Glutamatergic neuron (in vitro differentiated cells): ENCODE data around the gene IP6K1. TPM values are rescaled to one million over a fixed set of nuclear protein-coding genes. Genes with fewer than 3 reads are reported as not detected.
A peak's percentile ranks its signal among the peaks of the same experiment; 100 is the strongest.

Experiments
- DNase-seq: peaks from one replicate; pipeline ENCODE4 v3.0.0; 2022
- H3K27ac Mint-ChIP-seq: one replicate; pipeline ENCODE4 v1.8.0; 2020; ENCODE audit warnings: mild to moderate bottlenecking, mixed read lengths, inconsistent platforms; ENCODE audit not compliant: unreplicated experiment
- H3K27me3 Mint-ChIP-seq: one replicate; pipeline ENCODE4 v1.8.0; 2020; ENCODE audit warnings: mild to moderate bottlenecking, moderate library complexity, mixed read lengths, inconsistent platforms; ENCODE audit not compliant: unreplicated experiment
- H3K36me3 Mint-ChIP-seq: one replicate; pipeline ENCODE4 v1.8.0; 2020; ENCODE audit warnings: mild to moderate bottlenecking, mixed read lengths, inconsistent platforms; ENCODE audit not compliant: unreplicated experiment
- H3K4me1 Mint-ChIP-seq: one replicate; pipeline ENCODE4 v1.8.0; 2020; ENCODE audit warnings: mild to moderate bottlenecking, low read depth, mixed read lengths, inconsistent platforms; ENCODE audit not compliant: unreplicated experiment
- H3K4me3 Mint-ChIP-seq: one replicate; pipeline ENCODE4 v1.8.0; 2020; ENCODE audit warnings: mild to moderate bottlenecking, mixed read lengths, inconsistent platforms; ENCODE audit not compliant: unreplicated experiment
- H3K9me3 Mint-ChIP-seq: one replicate; pipeline ENCODE4 v1.8.0; 2020; ENCODE audit warnings: mild to moderate bottlenecking, moderate library complexity, mixed read lengths, inconsistent platforms; ENCODE audit not compliant: unreplicated experiment
- CTCF ChIP-seq: fragments of 200-600 bp; sonication (generic); IDR thresholded peaks from one replicate; pipeline ENCODE4 v1.5.0; 2021; ENCODE audit not compliant: partially characterized antibody, unreplicated experiment
- total RNA-seq: library from RNA; stranded (reverse); fragmentation: NEBNext Ultra II Directional; extraction: Animal tissue kit (Norgen Biotek cat#: 25700); gene quantifications from one replicate; pipeline ENCODE4 v1.2.1, GENCODE V29; 2021; ENCODE audit not compliant: unreplicated experiment

Gene IP6K1
- total RNA-seq, 1 donor from 2014 or later, result 44.6 TPM

GRCh38 chr3:49712631-49713317, 73.6 kb downstream of the IP6K1 start:
- Mint-ChIP-seq H3K36me3 (no peaks in the 10 kb centered on the region), H3K4me1 (peaks cover 8% of the 10 kb centered on the region), H3K4me3 (no peak overlapping the region), H3K27ac (no peak overlapping the region), H3K27me3 (peaks cover 8% of the 10 kb centered on the region), H3K9me3 (peaks cover 4% of the 10 kb centered on the region)
- no peak for DNase-seq
- no peak for TF ChIP-seq CTCF

- DNase-seq, result no peak
- Mint-ChIP-seq H3K27ac (no peak overlapping the region), H3K4me1 (peaks cover 13% of the 10 kb centered on the region), H3K27me3 (peaks cover 13% of the 10 kb centered on the region), H3K4me3 (no peak overlapping the region), H3K9me3 (peaks cover 5% of the 10 kb centered on the region), H3K36me3 (no peaks in the 10 kb centered on the region)
- TF ChIP-seq CTCF, result no peak
These were observed 74.2 kb downstream of the IP6K1 start for GRCh38 chr3:49712166-49712565.

- Mint-ChIP-seq H3K27me3 (peaks cover 15% of the 10 kb centered on the region), H3K36me3 (no peaks in the 10 kb centered on the region), H3K27ac (peak overlapping the region; percentile 11), H3K4me1 (peaks cover 20% of the 10 kb centered on the region), H3K4me3 (no peak overlapping the region), H3K9me3 (peaks cover 6% of the 10 kb centered on the region)
- no peak for DNase-seq
- TF ChIP-seq CTCF, result no peak
These were observed 74.9 kb downstream of the IP6K1 start for GRCh38 chr3:49711489-49711888.

GRCh38 chr3:49709852-49710251, 76.5 kb downstream of the IP6K1 start:
- DNase-seq, result no peak
- Mint-ChIP-seq H3K9me3 (peaks cover 6% of the 10 kb centered on the region), H3K36me3 (no peaks in the 10 kb centered on the region), H3K27ac (peak overlapping the region; percentile 6), H3K4me1 (peaks cover 20% of the 10 kb centered on the region), H3K27me3 (peaks cover 15% of the 10 kb centered on the region), H3K4me3 (no peak overlapping the region)
- TF ChIP-seq CTCF, result no peak

GRCh38 chr3:49707113-49707480, 79.2 kb downstream of the IP6K1 start:
- Mint-ChIP-seq H3K9me3 (peaks cover 5% of the 10 kb centered on the region), H3K27me3 (peaks cover 18% of the 10 kb centered on the region), H3K4me3 (peak overlapping the region; percentile 41), H3K4me1 (peaks cover 18% of the 10 kb centered on the region), H3K36me3 (no peaks in the 10 kb centered on the region), H3K27ac (peak overlapping the region; percentile 46)
- no peak for TF ChIP-seq CTCF
- DNase-seq, result no peak
